ENCODE data around the gene EDRF1.
"Not testable (repeated sequence)": the region's sequence is repeated elsewhere in the genome, so short reads cannot be mapped to it uniquely, and the experiment has no call there.

GRCh38 chr10:125714728-125715127, 4.8 kb upstream of the EDRF1 start:
- TF ChIP-seq POLR2AphosphoS5 (IDR thresholded peaks at IDR 0.05); CTCF (IDR thresholded peaks at IDR 0.05); POLR2A (IDR thresholded peaks at IDR 0.05; ENCODE audit: low read depth); EP300 (IDR thresholded peaks at IDR 0.05): not testable (repeated sequence)

Measured in esophagus muscularis mucosa (tissue), 4 donors.